SKM-1 treated with dmso at 0.1 percent for 144 hours (cell line): ENCODE results near the gene ATG7.

ENCODE experiments used
- DNase-seq: peaks from one replicate; lab custom pipeline; 2025; ENCODE audit not compliant: unreplicated experiment; lab: John Stamatoyannopoulos, UW

ATG7 gene

DNA sequence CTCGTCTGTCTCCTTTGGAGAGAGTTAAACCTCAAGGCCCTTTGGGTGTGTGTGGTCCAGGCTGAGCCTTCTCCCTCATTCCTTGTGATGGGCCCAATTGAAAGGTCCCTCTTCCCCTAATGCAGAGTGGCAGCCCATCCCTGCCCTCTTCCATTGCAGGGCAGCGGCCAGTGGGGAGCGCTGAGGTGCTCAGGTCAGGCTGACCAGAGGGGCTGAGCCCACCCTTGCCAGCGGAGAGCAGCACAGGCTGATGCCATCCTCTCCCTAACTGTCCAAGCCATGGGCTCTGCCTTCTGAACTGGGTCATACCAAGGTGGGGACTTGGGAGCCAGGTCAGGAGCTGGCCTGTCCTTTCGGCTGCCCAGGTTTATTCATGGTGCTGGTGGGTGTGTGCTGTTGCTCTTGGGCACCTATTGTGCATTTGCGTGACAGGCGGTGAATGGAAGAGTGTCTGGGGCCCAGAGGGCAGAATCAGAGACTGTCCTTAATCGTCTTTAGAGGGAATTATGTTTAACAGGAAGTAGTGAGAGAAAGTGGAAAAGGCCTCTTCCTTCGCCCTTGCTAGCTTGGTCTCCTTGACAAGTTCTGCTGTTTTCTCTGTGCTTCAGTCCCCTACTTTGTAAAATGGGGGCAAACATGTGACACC lies 274.6 kb downstream of the ATG7 start:
- DNase-seq = no peak

DNA sequence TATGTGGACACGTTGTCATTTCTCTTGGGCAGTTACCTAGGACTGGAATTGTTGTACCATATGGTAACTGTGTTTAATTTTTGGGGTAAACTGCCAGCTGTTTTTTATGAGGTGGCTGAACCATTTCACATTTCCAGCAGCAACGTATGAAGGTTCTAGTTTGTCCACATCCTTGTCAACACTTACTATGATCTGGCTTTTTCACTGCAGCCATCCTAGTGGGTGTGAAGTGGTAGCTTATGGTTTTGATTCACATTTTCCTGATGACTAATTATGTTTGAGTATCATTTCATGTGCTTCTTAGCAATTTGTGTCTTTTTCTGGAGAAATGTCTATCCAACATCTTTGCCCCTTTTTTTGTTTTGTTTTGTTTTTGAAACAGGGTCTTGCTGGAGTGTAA lies 275.3 kb downstream of the ATG7 start:
- no peak for DNase-seq

DNA sequence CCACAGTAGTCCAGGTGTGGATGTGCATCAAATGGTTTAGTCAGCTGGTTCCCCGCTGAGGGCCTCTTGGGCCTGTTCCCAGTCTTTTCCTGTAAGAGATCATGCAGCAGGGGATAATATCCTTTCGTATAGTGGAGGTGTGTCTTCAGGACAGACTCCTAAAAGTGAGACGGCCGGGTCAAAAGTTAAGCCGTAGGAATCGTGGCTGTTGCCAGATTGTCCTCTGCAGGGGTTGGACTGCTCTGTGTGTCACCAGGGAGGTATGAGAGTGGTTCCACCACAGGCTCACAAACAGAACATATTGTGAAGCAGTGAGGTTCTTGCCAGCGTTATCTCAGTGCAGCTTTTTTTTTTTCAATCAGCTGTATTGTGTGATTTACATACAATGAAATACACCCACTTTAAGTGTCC lies 276.5 kb downstream of the ATG7 start:
- DNase-seq = no peak

DNA sequence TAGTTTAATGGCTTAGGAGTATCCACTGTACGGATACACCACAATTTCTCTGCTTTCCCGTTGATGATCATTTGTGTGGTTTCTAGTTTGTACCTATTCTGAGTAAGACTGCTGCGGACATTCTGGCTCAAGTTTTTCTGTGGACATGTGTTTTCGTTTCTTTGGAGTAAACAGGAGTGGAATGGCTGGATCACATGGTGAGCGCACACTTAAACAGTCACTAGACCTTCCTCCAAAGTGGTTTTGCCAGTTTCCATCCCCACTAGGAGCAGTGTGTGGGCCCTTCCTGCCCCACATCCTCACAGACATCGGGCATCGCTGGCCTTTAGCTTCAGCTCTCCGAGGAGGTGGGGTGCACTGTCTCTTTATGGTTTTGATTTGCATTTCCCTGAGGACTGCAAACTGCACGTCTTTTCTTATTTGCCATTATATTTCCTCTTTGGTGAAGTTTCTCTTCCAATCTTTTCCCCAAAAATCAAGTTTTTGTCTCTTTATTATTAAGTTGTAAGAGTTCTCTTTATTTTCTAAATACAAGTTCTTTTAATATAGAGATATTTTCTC lies 277.5 kb downstream of the ATG7 start:
- DNase-seq = no peak

DNA sequence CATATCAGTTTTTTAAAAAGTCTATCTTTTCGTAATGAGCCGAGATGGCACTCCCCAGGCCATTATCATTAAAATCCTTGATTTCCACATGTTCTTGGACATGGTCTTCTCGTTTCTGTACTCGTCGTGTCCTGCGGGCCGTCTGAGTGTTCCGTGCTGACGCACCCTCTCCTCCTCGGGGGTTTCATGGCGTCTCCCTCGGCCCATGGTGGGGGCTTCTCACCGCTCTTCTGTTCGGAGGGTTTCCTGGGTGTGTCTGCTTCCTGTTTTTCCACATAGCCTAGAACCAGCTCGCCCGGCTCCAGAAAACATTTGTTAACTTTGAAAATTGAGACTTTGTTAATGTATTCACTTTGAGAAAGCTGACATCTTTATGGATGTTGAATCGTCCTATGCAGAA lies 278.8 kb downstream of the ATG7 start:
- DNase-seq = no peak

DNA sequence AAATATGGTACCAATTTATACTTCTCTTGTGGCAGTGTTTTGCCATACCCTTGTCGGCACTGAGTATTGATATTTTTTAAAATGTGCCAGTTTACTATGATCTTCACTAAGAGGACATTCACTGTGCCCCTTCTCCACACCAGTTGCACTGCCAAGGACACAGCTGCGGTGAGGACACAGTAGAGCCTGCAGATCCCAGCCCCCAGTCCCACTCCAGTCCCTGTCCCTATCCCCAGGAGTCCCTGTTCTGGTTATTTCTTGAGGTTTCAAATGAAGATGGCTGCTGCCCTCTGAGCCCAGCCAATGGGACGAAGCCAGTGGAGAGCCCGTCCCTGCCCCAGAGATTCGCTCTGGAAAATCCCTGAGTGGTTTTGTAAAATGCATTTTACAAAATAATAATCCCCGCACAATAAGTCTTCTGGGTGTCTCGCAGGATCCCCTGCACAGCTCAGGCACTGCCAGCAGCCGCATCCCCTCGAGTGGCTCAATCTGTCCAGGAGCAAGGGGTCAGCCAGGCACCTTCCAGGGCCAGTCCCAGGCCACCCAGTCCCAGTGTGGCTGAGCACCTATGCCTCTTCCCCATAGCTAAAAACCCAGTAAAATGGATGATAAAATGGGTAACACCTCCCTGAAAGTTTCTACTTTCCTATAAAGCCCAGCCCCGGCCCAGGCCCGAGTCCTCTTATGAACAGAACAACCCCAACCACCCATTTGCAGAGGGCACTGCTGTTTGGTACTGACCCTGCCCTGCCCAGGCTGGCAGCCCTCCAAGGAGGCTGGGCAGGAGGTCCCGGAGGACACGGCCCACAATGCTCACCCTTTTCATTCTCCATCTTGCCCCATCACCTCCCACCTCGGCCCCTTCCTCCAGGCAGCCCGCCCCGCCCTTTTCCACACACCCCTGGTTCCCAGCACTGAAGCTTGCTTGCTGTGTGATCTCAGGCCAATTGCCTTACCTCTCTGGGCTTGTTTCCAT lies 280.4 kb downstream of the ATG7 start:
- no peak for DNase-seq

DNA sequence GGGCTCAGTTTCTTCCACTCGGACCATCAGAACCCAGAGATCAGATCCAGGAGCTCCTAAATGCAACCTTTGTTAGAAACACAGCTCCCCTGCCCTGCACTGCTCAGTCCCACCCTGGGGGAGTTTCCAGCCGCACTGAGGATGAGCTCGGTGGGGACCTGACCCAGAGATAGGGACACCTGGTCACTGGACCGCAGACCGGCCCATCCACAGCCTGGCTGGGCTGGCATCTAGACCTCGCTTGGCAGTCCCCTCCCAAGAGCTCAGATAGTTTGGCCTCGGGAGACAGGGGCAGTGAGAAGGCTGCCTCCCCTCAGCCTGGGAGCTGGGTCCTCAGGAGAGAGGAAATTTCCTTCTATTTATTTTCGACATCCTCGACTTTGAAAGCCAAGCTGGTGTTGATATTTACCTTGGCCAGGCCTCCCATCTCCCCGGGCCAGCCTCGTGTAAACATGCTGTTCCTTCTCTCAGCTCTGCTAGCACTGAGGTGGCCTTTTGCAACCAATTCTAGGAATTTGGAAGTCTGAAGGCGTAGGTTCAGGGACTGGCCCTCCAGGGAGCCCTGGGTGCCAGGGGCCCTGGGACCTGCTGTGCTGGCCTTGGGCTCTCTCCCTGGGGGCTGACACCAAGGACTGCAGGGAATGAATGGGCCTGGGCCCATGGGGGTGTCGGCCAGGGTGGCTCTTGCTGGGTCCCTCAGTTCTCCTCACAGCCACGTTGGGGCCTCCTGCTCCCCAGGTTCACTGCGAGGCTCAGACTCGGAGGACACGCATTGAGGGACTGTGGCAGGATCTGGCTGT lies 281.4 kb downstream of the ATG7 start:
- no peak for DNase-seq

DNA sequence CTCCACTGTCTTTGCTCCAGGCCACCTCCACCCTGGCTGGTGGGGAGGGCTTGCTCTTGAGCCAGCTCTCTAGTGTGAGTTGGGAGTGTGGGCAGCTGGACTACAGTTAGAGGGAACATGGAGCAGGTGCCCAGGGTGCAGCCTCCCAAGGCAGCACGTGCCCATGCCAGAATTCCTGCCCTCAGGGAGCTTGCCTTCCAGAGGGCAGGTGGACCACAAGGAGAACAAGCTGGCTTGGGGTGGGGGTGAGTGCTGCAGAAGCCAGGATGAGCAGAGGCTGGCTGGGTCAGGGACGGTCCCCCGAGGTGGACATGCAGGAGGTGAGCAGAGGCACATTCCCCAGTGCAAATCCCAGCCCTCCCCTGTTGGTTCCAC lies 282.0 kb downstream of the ATG7 start:
- DNase-seq = no peak

DNA sequence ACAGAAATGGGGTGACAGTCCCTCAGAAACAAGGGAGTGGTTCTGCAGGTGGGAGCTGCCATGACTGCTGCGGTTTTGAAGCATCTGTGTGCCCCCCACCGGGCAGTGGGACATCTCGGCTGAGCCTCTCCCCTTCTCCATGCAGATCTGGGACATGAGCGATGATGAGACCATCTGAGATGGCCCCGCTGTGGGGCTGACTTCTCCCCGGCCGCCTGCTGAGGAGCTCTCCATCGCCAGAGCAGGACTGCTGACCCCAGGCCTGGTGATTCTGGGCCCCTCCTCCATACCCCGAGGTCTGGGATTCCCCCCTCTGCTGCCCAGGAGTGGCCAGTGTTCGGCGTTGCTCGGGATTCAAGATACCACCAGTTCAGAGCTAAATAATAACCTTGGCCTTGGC lies 282.5 kb downstream of the ATG7 start:
- DNase-seq = no peak

DNA sequence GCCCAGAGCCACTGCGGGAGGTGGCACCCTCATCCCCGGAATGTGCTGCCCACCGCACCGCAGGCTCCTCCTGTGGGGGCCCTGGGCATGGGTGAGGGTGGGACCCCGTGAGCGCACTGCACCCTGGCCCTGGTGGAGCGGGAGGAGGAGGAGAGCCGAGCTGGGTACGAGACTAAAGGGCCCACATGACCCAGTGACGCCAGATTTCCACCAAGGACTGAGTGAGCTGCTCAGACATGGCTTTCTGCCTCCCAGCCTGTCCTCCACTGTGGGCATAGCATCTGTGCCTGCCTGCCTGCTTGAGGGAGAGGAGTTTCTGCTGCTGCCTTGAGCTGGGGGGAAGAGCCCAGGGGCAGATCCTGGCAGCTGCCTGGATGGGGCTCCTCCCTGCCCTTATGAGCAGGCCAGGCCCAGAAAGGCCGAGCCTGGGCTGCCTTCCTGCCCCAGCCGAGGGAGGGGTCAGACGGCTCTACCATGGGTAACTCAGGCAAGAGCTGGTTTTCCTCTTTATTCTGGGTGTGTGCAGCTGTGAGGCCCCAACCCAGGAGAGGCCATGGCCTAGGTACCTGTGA lies 283.1 kb downstream of the ATG7 start:
- no peak for DNase-seq

DNA sequence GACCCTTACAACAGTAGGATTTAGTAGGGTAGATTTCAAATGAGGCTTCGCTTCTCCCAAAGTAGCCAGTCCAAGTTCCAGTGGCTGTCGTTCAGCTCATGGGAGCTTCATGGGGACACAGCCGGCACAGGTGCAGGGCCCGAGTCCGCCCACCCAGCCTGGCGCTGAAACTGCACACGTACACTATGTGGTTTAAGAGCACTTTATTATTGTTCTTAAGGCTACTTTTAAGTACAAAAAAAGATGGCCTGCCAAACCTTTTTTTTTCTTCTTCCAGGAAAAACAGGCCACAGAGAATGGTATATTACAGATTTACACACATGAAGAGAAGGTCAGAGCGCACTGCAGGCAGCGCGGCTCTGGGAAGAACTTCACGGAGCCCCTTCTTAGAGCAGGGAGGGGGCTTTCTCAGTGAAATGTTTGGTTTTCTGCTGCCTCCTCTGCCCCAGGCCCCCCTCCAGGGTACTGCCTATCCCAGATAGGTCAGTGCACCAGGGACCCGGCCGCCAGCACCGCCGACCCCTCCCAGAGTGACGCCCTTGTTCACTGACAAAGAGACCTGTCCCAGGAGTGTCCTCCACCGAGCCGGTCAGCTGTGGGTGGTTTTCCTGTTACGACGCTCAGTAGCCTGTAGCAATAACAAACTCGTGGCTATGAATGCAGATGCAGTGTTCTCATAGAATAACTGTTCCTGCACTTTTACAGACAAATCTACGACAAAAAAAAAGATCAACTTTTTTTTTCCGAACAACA lies 283.9 kb downstream of the ATG7 start:
- no peak for DNase-seq

DNA sequence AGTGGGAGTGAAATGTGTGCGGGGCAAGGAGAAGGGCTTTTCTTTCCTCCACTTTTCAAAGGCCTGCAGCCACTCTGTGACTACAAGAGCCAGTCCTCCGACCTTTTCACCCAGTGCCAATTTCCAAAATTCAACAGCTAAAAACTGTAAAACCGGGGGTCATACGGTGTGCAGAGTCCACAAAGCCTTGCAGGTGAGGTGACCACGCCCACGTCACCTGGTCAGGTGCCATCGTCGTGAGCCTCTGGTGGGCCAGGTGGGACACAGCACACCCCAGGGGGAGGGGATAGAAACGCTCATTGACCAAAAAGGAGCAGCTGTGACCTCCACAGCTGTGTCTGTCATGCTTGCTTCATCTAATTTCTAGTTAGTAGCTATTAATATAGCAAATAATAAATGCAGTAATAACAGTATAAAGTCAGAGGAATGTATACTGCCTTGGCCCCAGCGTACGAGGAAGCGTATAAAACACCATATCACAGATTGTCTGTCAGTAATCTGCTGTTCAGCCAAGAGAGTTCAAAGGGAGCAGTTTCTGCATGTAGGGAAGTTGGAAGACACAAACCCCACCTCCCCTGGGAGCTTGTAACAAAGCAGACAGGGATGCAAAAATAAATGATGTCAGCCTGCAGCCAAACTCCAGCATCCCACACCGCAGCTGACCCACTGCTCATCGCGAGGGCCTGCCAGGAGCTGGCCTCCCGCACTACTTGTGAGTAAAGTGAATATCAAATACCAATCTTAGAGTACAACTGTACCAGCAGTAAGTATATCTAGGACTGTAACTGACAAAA lies 284.9 kb downstream of the ATG7 start:
- DNase-seq = no peak

DNA sequence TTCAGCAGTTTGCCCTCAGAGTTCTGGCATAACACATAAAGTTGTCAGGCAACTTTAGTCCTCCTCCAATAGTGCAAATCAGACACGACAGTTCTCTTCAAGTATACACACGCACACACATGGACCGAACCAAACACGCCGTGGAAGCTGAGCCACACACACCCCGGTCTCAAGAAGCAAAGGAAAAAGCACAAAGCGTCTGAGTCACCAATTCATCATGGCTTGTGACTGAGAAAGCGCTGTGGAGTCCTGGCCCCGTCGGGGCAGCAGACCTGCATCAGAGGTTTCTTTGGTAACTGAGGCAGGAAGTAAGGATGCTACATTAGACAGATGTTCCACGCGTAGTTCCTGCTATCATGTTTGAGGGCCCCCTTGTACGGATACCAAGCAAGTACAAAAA lies 285.8 kb downstream of the ATG7 start:
- no peak for DNase-seq

DNA sequence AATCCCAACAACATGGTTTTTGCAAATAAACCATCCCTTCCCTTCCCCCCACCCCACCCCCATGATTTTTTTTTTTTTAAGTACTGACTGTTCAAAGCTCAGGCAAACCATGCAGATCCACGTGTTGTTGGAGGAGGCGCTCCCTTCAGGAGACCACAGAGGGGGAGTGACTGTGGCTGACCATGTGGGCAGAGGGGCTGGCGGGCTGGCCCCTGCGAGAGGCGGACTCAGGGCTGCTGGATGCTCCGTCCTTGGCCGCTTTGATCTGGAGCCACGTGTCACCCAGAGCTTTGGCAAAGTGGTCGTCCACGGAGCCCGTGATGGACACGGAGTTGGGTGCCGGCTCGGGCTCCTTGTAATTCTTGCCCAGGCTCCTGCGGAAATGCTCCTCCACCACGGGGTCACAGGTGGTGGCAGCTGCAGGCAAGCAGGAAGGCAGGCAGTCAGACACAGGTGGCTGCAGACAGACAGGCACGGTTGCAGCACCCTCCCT lies 286.3 kb downstream of the ATG7 start:
- DNase-seq = no peak

DNA sequence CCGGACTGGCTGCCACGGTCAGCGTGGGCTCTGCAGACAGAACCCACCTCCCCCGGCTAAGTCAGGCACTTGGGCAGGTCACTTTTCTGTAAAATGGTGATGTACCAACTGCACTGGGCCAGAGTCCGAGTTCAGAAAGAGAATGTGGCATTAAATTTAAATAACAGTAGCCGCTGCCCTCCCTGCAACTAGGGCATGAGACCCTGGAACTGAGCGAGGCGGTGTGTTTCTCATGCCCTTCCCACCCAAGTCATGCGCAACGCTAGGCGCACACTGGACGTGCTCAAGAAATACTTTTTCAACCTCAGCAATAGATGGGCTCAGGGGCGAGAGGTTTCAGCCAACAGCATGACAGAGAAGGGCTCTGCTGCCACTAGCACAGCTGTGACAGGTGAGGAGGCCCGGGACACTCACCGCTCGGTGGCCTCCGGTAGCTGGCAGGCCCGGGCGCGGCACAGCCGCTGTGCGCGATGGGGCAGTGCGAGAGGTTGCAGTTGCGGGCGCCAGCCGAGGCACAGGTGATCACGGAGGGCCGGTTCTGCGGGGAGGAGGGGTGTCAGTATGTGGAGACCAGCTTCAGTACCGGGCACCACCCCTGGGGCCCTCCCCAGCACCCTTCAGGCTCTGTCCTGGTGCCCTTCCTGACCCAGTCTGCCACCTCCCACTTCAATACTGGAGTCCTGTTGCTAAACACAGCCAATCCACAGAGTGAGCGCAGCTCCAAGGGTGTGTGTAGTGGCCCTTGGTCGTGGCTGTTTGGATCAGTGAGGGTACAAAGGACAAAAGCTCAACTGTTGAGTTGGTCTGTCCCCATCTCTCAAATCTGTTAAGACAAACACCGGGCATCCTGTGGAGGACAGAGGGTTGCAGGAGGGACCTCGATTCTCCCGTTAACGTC lies 287.0 kb downstream of the ATG7 start:
- no peak for DNase-seq

DNA sequence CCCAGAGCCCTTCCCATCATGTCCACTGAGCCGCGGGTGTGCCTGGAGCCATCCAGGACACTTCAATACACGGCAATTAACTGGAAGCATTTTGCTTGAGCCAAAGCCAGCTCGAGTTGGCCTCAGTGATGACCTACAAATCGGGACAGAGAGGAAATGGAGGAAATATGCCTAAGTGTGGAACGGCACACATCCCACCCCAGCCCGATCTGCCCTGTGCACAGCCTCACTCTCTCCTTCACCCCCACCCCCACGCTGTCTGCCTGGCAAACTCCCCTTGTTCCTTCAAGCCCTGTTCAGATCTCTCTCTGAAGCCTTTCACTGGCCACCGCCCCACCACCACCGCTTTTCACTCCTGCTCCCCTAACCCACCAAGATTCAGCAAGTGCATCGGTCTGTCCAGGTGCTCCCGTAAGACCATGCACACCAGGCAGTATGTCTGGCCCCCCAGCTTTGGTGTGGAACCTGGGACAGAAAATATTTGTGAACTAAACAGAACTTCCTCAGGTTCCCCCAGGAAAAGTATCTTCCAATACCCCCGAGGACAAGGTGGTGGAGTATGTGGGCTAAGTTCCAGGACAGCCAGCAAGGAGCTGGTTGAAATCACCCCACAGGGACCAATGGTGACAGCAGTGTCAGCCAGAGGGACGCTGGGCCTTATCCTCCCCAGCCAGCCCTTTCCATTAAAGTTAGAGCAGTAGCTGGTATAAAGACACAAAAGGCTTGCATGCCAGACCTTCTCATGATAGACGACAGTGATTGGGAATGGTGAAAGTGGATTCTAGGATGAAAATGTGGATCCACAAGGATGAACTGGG lies 287.8 kb downstream of the ATG7 start:
- no peak for DNase-seq

DNA sequence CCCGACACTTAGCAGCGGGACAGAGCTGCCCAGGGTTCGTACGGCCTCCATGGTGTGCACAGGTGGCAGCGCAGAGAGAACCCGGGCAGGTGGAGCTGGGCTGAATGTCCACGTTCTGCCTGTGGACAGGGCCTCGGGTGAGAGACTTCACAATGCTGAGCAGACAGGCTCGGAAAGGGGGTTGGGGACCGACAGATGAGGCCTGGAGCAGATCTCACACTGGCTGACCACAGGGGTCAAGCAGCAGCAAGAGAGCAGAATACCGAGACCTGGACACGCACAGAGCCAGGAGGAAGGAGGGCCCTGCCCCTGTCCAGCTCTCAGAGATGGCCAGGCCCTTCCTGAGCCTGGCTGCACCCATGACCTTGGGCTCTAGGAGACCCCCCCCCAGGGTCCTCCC lies 288.5 kb downstream of the ATG7 start:
- no peak for DNase-seq
